Measurements from ENCODE around the gene PRR27.
"Not testable (repeated sequence)": the region's sequence is repeated elsewhere in the genome, so short reads cannot be mapped to it uniquely, and the experiment has no call there.

Gene PRR27

DNA sequence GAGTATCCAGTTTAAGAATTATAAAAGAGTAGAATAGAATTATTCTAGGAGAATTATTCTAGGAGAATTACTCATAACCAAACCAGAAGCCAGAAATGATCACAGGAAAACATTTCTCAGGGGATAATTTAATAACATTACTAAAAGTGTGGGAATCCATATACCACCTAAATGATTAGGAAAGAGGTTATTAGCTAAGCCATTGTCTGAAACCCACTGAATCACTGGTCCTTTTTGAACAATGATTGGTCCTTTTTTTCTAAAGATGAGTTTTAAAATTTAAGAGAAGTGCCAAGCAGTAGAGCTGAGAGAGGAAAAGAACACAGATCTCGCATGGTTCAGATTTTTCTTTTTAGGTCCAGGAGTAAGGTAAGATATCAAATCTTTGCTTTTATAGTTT, 41.4 kb downstream of the PRR27 start, which contains the start of gene ODAM:
ODAM (plus strand) TSS at position 301 of the 400 bp plus-strand sequence. CDS start 819 bp downstream, outside the sequence.
- DNase-seq (ENCODE audit: low read depth): no peak
- no peak within 1 kb of the TSS for H3K4me3 ChIP-seq (ENCODE audit: low read depth, low read length)

DNA sequence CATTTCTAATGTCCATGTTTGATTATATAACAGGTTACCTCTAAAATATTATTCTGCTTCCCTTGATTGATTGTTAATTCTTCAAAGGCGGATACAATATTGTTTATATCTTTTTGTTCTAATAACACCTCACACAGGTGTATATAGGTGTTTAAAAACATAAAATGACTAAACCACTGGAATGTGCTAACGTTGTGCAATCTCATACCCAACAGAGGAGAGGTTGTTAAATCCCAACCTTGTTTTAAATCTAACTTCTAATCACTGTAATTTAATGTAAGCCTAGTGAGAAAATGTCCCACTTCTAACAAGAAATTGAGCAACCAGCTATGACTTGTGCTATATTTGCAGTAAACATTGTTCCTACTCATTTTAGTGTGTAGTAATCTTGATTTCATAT, 42.8 kb downstream of the PRR27 start:
- no peak overlapping the region for H3K4me3 ChIP-seq (ENCODE audit: low read depth, low read length)
- DNase-seq (ENCODE audit: low read depth): no peak

GRCh38 chr4:70197842-70198241, 43.8 kb downstream of the PRR27 start:
- no peak for DNase-seq (ENCODE audit: low read depth)

DNA sequence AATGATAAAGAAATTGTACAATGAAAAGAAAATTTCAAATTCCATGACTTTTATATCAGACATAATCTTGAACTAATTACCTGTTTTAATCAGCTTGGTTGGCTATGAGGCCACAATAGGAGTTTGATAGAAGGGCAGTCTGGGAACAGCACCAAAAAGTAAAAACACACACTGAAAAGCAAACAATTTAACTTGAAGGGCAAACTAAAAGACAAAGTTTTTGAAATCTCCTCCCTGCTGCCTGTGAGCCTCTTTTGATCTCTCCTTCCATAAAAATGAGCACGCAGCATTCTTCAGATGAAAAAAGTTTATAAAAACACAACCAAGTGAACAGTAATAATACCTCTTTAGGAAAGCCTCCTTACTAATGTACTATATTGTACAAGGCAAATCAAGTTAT, 49.6 kb downstream of the PRR27 start:
- no peak for DNase-seq (ENCODE audit: low read depth)
- no peak overlapping the region for H3K4me3 ChIP-seq (ENCODE audit: low read depth, low read length)

More at GRCh38 chr4:70197842-70198241, 43.8 kb downstream of the PRR27 start:
- H3K4me3 ChIP-seq (ENCODE audit: low read depth, low read length): no peak overlapping the region

- not testable (repeated sequence) for H3K4me3 ChIP-seq (ENCODE audit: low read depth, low read length); DNase-seq (ENCODE audit: low read depth)
Measured at GRCh38 chr4:70212752-70213151, 58.7 kb downstream of the PRR27 start.
